Activated CD8-positive, alpha-beta T cell treated with anti-CD3 and anti-CD28 coated beads for 36 hours (primary cell): Measurements from ENCODE around the gene NEURL1B. TPM values are rescaled to one million over a fixed set of nuclear protein-coding genes. Genes with fewer than 3 reads are reported as not detected.

ENCODE experiments used
- ATAC-seq: fragments of 200-7000 bp; cut with Tn5 transposase; one replicate; pipeline ENCODE4 v1.10.0; 2021; ENCODE audit warnings: mild to moderate bottlenecking, moderate library complexity
- CTCF ChIA-PET: fragments of 350-600 bp; sonication (Branson Sonifier 250); formaldehyde crosslinking; loops from one replicate; lab custom pipeline; 2021; ENCODE audit warnings: antibody characterized with exemption; lab: Charles Lee
- POLR2A ChIA-PET: fragments of 350-600 bp; sonication (Branson Sonifier 250); formaldehyde crosslinking; loops from one replicate; lab custom pipeline; 2021; ENCODE audit warnings: antibody characterized with exemption; lab: Charles Lee
- DNase-seq: peaks from one replicate; pipeline ENCODE4 v3.0.0-alpha.2; 2020
- H3K27ac Mint-ChIP-seq: one replicate; pipeline ENCODE4 v1.8.0; 2021; ENCODE audit warnings: mild to moderate bottlenecking, mixed read lengths
- H3K27me3 Mint-ChIP-seq: one replicate; pipeline ENCODE4 v1.8.0; 2021; ENCODE audit warnings: mixed read lengths
- H3K36me3 Mint-ChIP-seq: one replicate; pipeline ENCODE4 v1.8.0; 2021; ENCODE audit warnings: low read depth, mixed read lengths
- H3K4me1 Mint-ChIP-seq: one replicate; pipeline ENCODE4 v1.8.0; 2021; ENCODE audit warnings: low read depth, mixed read lengths
- H3K4me3 Mint-ChIP-seq: one replicate; pipeline ENCODE4 v1.8.0; 2021; ENCODE audit warnings: mild to moderate bottlenecking, moderate library complexity, mixed read lengths
- H3K9me3 Mint-ChIP-seq: one replicate; pipeline ENCODE4 v1.8.0; 2021; ENCODE audit warnings: mixed read lengths
- intact Hi-C: fragments of 100-400 bp; cut with micrococcal nuclease; formaldehyde crosslinking; loops from one replicate; pipeline ENCODE4 v1.10.0; 2022
- total RNA-seq, 2 experiments: library from RNA; stranded (reverse); gene quantifications; one replicate each; pipeline ENCODE4 v1.2.3, GENCODE V29; 2021
- TF ChIP-seq, protein P1 (sequence below): fragments of 200-600 bp; IDR thresholded peaks from one replicate; pipeline ENCODE4 v1.8.0; 2022; ENCODE audit warnings: antibody characterized with exemption, mild to moderate bottlenecking

The NEURL1B gene
- total RNA-seq, 2 experiments from 2014 or later = 0.18 to 0.22 TPM

GRCh38 chr5:172642486-172642885 lies 1.4 kb downstream of the NEURL1B start:
- no peaks in the 10 kb centered on the region for H3K9me3 Mint-ChIP-seq
- no peak overlapping the region for H3K27ac Mint-ChIP-seq
- DNase-seq (no peak), ATAC-seq (no peak)
- intact Hi-C loops = no loop called here
- H3K27me3 Mint-ChIP-seq = peaks cover 33% of the 10 kb centered on the region
- ChIA-PET CTCF (no interaction called here), POLR2A (no interaction called here)
- no peak overlapping the region for H3K4me3 Mint-ChIP-seq
- no peaks in the 10 kb centered on the region for H3K4me1 Mint-ChIP-seq
- H3K36me3 Mint-ChIP-seq = no peaks in the 10 kb centered on the region
- TF ChIP-seq, protein P1, sequence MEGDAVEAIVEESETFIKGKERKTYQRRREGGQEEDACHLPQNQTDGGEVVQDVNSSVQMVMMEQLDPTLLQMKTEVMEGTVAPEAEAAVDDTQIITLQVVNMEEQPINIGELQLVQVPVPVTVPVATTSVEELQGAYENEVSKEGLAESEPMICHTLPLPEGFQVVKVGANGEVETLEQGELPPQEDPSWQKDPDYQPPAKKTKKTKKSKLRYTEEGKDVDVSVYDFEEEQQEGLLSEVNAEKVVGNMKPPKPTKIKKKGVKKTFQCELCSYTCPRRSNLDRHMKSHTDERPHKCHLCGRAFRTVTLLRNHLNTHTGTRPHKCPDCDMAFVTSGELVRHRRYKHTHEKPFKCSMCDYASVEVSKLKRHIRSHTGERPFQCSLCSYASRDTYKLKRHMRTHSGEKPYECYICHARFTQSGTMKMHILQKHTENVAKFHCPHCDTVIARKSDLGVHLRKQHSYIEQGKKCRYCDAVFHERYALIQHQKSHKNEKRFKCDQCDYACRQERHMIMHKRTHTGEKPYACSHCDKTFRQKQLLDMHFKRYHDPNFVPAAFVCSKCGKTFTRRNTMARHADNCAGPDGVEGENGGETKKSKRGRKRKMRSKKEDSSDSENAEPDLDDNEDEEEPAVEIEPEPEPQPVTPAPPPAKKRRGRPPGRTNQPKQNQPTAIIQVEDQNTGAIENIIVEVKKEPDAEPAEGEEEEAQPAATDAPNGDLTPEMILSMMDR = no peak

DNA sequence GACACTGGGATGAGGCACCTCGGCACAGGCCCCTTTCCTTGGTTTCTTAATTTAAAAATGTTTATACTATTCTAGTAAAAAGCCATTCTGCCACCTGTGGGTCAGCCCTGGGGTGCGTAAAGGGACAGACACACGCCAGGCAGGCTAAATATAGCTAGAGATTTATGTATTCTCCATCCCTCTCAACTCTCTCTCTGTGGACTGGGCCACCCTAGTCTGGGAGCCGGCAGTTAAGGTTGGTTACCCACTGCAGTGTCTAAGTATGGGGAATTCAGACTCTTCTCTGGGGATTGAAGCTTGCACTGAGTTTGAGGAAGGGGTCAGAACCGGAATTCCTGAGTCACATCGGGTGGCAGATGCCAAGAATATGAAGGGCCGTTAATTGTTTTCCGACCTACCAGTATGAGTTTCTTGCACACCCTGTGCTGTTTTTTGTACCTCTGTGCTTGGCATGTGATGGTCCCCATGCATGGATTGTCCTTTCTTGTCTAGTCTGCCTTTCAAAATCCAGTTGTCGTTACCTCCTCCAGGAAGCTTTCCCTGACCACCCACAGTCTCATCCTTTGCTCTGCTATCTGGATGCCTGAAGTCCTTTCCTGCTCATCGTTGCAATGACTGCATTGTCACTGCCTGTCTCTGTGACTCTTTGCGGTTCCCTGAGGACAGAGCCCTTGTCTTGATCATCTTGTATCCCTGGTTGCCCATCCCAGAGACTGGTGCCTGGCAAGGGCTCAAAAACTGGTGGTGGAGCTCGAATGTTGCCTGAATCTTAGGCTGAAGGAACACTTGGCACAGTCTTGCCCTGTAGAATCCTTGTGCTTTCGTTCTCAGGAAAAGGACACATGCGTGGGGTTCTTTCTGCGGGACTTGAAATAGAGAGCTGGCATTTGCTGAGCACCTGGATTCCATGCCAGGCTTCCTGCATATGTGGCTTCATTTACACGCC lies 2.1 kb downstream of the NEURL1B start:
- DNase-seq = no peak
- no peak overlapping the region for H3K4me3 Mint-ChIP-seq
- POLR2A ChIA-PET = no interaction called here
- CTCF ChIA-PET = no interaction called here
- H3K27me3 Mint-ChIP-seq = peaks cover 29% of the 10 kb centered on the region
- H3K4me1 Mint-ChIP-seq = no peaks in the 10 kb centered on the region
- no peak overlapping the region for H3K27ac Mint-ChIP-seq
- TF ChIP-seq, protein P1 = no peak
- no peak for ATAC-seq
- H3K36me3 Mint-ChIP-seq = no peaks in the 10 kb centered on the region
- intact Hi-C loops = no loop called here
- no peaks in the 10 kb centered on the region for H3K9me3 Mint-ChIP-seq

DNA sequence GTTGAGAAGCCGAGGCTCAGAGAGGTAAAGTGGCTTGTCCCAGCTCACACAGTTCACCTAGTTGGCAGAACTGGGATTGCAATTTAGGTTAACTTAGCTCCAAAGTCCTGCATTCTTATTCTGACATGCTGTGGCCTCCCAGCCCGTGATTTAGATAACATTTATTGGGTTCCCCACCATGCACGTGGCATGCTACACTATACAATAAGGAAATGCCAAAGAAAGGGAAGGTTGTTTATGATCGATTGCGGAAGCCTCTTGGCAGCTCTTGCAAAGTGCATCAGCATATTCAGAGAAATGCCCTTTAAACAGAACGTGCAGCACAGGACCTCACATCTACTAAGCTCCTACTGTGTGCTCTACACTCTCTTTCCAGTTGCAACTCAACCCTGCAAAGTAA lies 3.2 kb downstream of the NEURL1B start:
- TF ChIP-seq, protein P1 = no peak
- ATAC-seq (no peak), DNase-seq (no peak)
- peaks cover 25% of the 10 kb centered on the region for H3K27me3 Mint-ChIP-seq
- intact Hi-C loops = no loop called here
- H3K9me3 Mint-ChIP-seq = no peaks in the 10 kb centered on the region
- no peaks in the 10 kb centered on the region for H3K36me3 Mint-ChIP-seq
- ChIA-PET CTCF (no interaction called here), POLR2A (no interaction called here)
- no peaks in the 10 kb centered on the region for H3K4me1 Mint-ChIP-seq
- H3K27ac Mint-ChIP-seq = no peak overlapping the region
- H3K4me3 Mint-ChIP-seq = no peak overlapping the region

GRCh38 chr5:172644711-172645110 lies 3.6 kb downstream of the NEURL1B start:
- DNase-seq (no peak), ATAC-seq (no peak)
- ChIA-PET CTCF (no interaction called here), POLR2A (no interaction called here)
- TF ChIP-seq, protein P1 = no peak
- Mint-ChIP-seq H3K4me1 (no peaks in the 10 kb centered on the region), H3K9me3 (no peaks in the 10 kb centered on the region), H3K36me3 (no peaks in the 10 kb centered on the region), H3K4me3 (no peak overlapping the region), H3K27me3 (peaks cover 24% of the 10 kb centered on the region), H3K27ac (no peak overlapping the region)
- intact Hi-C loops = no loop called here

GRCh38 chr5:172645271-172646055 lies 4.4 kb downstream of the NEURL1B start:
- H3K4me3 Mint-ChIP-seq = no peak overlapping the region
- POLR2A ChIA-PET = no interaction called here
- H3K27me3 Mint-ChIP-seq = peaks cover 17% of the 10 kb centered on the region
- CTCF ChIA-PET = no interaction called here
- ATAC-seq = no peak
- TF ChIP-seq, protein P1 = no peak
- intact Hi-C loops = no loop called here
- H3K27ac Mint-ChIP-seq = no peak overlapping the region
- H3K9me3 Mint-ChIP-seq = no peaks in the 10 kb centered on the region
- DNase-seq = no peak
- H3K36me3 Mint-ChIP-seq = no peaks in the 10 kb centered on the region
- no peaks in the 10 kb centered on the region for H3K4me1 Mint-ChIP-seq
